ENCODE data around the gene ATL3.

GRCh38 chr11:63608353-63609345, 62.5 kb downstream of the ATL3 start:
- TF ChIP-seq POLR2A (IDR thresholded peaks at IDR 0.05) = no peak
- no peak for TF ChIP-seq CTCF (IDR thresholded peaks at IDR 0.05)

Data from heart left ventricle (tissue), 13 donors.